Measurements from ENCODE around the gene FKBP9.

DNA sequence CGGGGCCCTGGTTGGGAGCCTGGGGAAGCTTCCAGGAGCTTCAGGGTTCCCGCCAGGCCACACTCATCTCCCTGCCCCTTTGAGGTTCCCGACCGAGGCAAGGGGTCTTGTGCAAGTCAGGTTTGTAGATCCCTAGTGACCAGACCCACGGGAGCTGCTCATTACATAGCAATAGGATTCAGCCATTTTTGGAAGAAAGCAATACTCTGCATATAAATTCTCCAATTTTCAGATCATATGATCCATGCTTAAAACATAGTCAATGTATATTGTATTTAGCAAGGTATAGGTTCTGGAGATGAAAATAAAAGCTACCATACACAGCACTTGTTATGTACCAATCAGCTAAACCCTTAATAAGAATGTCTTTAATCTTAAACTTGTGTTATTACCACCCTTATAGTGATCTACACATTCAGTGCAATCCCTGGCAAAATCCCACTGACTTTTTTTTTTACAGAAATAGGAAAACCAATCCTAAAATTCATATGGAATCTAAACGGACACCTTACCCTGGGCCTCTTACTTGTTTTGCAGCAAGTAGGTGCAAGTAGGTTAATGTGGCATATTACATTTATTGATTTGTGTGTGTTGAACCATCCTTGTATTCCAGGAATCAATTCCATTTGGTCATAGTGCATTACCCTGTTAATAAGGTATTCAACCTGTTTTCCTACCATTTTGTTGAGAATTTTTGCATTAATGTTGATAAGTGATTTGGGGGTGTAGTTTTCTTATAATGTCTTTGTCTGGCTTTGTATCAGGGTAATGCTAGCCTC, 13.8 kb upstream of the FKBP9 start:
- TF ChIP-seq CREB1 (CRISPR knock-in tag; IDR thresholded peaks at IDR 0.05) = no peak
- no peak for TF ChIP-seq CTCF (IDR thresholded peaks at IDR 0.05)
- TF ChIP-seq CBFB (CRISPR knock-in tag; IDR thresholded peaks at IDR 0.05; ENCODE audit: low read depth) = no peak
- no peak for TF ChIP-seq ZNF416 (CRISPR knock-in tag; IDR thresholded peaks at IDR 0.05)
- no peak for TF ChIP-seq SMAD4 (CRISPR knock-in tag; IDR thresholded peaks at IDR 0.05)
- TF ChIP-seq, protein P1, sequence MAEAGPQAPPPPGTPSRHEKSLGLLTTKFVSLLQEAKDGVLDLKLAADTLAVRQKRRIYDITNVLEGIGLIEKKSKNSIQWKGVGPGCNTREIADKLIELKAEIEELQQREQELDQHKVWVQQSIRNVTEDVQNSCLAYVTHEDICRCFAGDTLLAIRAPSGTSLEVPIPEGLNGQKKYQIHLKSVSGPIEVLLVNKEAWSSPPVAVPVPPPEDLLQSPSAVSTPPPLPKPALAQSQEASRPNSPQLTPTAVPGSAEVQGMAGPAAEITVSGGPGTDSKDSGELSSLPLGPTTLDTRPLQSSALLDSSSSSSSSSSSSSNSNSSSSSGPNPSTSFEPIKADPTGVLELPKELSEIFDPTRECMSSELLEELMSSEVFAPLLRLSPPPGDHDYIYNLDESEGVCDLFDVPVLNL (CRISPR knock-in tag; IDR thresholded peaks at IDR 0.05; ENCODE audit: borderline replicate concordance, low read depth) = no peak
- TF ChIP-seq, protein P2, sequence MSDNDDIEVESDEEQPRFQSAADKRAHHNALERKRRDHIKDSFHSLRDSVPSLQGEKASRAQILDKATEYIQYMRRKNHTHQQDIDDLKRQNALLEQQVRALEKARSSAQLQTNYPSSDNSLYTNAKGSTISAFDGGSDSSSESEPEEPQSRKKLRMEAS (CRISPR knock-in tag; IDR thresholded peaks at IDR 0.05) = no peak
- no peak for TF ChIP-seq HMGXB4 (CRISPR knock-in tag; IDR thresholded peaks at IDR 0.05)
- TF ChIP-seq TP53 (CRISPR knock-in tag; IDR thresholded peaks at IDR 0.05) = no peak
- no peak for TF ChIP-seq ZNF138 (CRISPR knock-in tag; conservative IDR thresholded peaks at IDR 0.05)
- TF ChIP-seq, protein P3, sequence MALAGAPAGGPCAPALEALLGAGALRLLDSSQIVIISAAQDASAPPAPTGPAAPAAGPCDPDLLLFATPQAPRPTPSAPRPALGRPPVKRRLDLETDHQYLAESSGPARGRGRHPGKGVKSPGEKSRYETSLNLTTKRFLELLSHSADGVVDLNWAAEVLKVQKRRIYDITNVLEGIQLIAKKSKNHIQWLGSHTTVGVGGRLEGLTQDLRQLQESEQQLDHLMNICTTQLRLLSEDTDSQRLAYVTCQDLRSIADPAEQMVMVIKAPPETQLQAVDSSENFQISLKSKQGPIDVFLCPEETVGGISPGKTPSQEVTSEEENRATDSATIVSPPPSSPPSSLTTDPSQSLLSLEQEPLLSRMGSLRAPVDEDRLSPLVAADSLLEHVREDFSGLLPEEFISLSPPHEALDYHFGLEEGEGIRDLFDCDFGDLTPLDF (CRISPR knock-in tag; IDR thresholded peaks at IDR 0.05) = no peak
- no peak for TF ChIP-seq ATF6 (CRISPR knock-in tag; IDR thresholded peaks at IDR 0.05)

Data from WTC11 (cell line).